GM20431 (cell line): Measurements from ENCODE around the gene TFB1M.
"Not testable (repeated sequence)": the region's sequence is repeated elsewhere in the genome, so short reads cannot be mapped to it uniquely, and the experiment has no call there.

Experiments used
- in situ Hi-C: fragments of 300-500 bp; cut with MseI, MboI; formaldehyde crosslinking; loops from one replicate; pipeline ENCODE4 v1.15.0; 2020; ENCODE audit warnings: low sequenced_read_pairs; ENCODE audit not compliant: unreplicated experiment

TFB1M gene

GRCh38 chr6:155248008-155249001 is 66.0 kb downstream of the TFB1M start:
- in situ Hi-C loops, result loop anchor here (10.0 kb wide), 1 partner anchor 74 kb away; no protein-coding TSS in a partner anchor

- in situ Hi-C loops, result loop anchor here (10.0 kb wide), 1 partner anchor 73 kb away; no protein-coding TSS in a partner anchor
These were observed 66.7 kb downstream of the TFB1M start for GRCh38 chr6:155247618-155248007.

GRCh38 chr6:155246825-155247224 is 67.5 kb downstream of the TFB1M start:
- in situ Hi-C loops, result loop anchor here (10.0 kb wide), 1 partner anchor 72 kb away; no protein-coding TSS in a partner anchor

GRCh38 chr6:155245831-155246230 is 68.5 kb downstream of the TFB1M start:
- in situ Hi-C loops, result loop anchor here (10.0 kb wide), 1 partner anchor 71 kb away; no protein-coding TSS in a partner anchor

GRCh38 chr6:155245193-155245592 is 69.1 kb downstream of the TFB1M start:
- in situ Hi-C loops, result loop anchor here (10.0 kb wide), 1 partner anchor 70 kb away; no protein-coding TSS in a partner anchor

GRCh38 chr6:155244434-155244833 is 69.8 kb downstream of the TFB1M start:
- in situ Hi-C loops, result loop anchor here (10.0 kb wide), 1 partner anchor 70 kb away; no protein-coding TSS in a partner anchor

- in situ Hi-C loops, result loop anchor here (10.0 kb wide), 1 partner anchor 67 kb away; no protein-coding TSS in a partner anchor
These were observed 72.3 kb downstream of the TFB1M start for GRCh38 chr6:155241966-155242365.

GRCh38 chr6:155240905-155241600 is 73.2 kb downstream of the TFB1M start:
- in situ Hi-C loops, result loop anchor here (10.0 kb wide), 1 partner anchor 66 kb away; no protein-coding TSS in a partner anchor

- in situ Hi-C loops, result no loop called here
These were observed 76.7 kb downstream of the TFB1M start for GRCh38 chr6:155237613-155238012.

GRCh38 chr6:155235087-155235486 is 79.2 kb downstream of the TFB1M start:
- in situ Hi-C loops, result no loop called here

GRCh38 chr6:155234687-155235086 is 79.6 kb downstream of the TFB1M start:
- in situ Hi-C loops, result no loop called here

- in situ Hi-C loops, result no loop called here
These were observed 80.1 kb downstream of the TFB1M start for GRCh38 chr6:155234167-155234566.

GRCh38 chr6:155232848-155233247 is 81.4 kb downstream of the TFB1M start:
- in situ Hi-C loops, result no loop called here

- in situ Hi-C loops, result not testable (repeated sequence)
These were observed 83.3 kb downstream of the TFB1M start for GRCh38 chr6:155230975-155231374.

GRCh38 chr6:155228546-155229166 is 85.6 kb downstream of the TFB1M start:
- in situ Hi-C loops, result no loop called here

- in situ Hi-C loops, result no loop called here
These were observed 87.2 kb downstream of the TFB1M start for GRCh38 chr6:155227046-155227445.

- in situ Hi-C loops, result no loop called here
These were observed 89.7 kb downstream of the TFB1M start for GRCh38 chr6:155224618-155225017.

GRCh38 chr6:155223646-155224451 is 90.4 kb downstream of the TFB1M start:
- in situ Hi-C loops, result no loop called here

- in situ Hi-C loops, result no loop called here
These were observed 91.8 kb downstream of the TFB1M start for GRCh38 chr6:155222506-155222905.
